Spleen (tissue), 11 donors: ENCODE measurements around the gene FAM193A. TPM values are rescaled to one million over a fixed set of nuclear protein-coding genes. Genes with fewer than 3 reads are reported as not detected.

Source experiments
- DNase-seq: peaks from one replicate; pipeline ENCODE4 v3.0.0-alpha.2; 2020
- H3K27ac ChIP-seq, 8 donors: fragments of 200-600 bp; sonication (generic) in 7 of 8; 1 replicate in 4 of 8; 2 replicates in 4 of 8; pipeline versions ENCODE4 v1.5.0 to v1.8.0; 2016 to 2021; ENCODE audit warnings: inconsistent platforms in 4 of 8, mild to moderate bottlenecking in 4 of 8, moderate library complexity in 1 of 8
- H3K27me3 ChIP-seq, 7 donors: fragments of 200-600 bp; sonication (generic) in 6 of 7; replicated peaks in 1 of 7; 1 replicate in 4 of 7; 2 replicates in 3 of 7; pipeline versions ENCODE4 v1.5.0 to v1.8.0; 2016 to 2021; ENCODE audit warnings: inconsistent platforms in 3 of 7, mild to moderate bottlenecking in 1 of 7
- H3K36me3 ChIP-seq, 6 donors: fragments of 200-600 bp; sonication (generic) in 5 of 6; 1 replicate in 4 of 6; 2 replicates in 2 of 6; pipeline versions ENCODE4 v1.5.0 to v1.8.0; 2016 to 2021; ENCODE audit warnings: inconsistent platforms in 2 of 6
- H3K4me1 ChIP-seq, 6 donors: fragments of 200-600 bp; sonication (generic) in 5 of 6; 1 replicate in 3 of 6; 2 replicates in 3 of 6; pipeline versions ENCODE4 v1.5.0 to v1.8.0; 2016 to 2021; ENCODE audit warnings: inconsistent platforms in 3 of 6
- H3K4me3 ChIP-seq, 8 donors: fragments of 200-600 bp; sonication (generic) in 7 of 8; 1 replicate in 4 of 8; 2 replicates in 4 of 8; pipeline versions ENCODE4 v1.5.0 to v1.8.0; 2016 to 2021; ENCODE audit warnings: inconsistent platforms in 4 of 8, mild to moderate bottlenecking in 4 of 8, moderate library complexity in 2 of 8
- H3K9me3 ChIP-seq, 8 donors: fragments of 200-600 bp; sonication (generic) in 7 of 8; 1 replicate in 4 of 8; 2 replicates in 4 of 8; pipeline versions ENCODE4 v1.5.0 to v1.8.0; 2016 to 2021; ENCODE audit warnings: inconsistent platforms in 4 of 8
- CTCF ChIP-seq, 11 experiments: fragments of 200-600 bp in 7 of 11; fragments of 450-650 bp in 4 of 11; sonication (generic) in 4 of 11; IDR thresholded peaks in 8 of 11; conservative IDR thresholded peaks in 3 of 11; 1 replicate in 7 of 11; 2 replicates in 4 of 11; pipeline versions ENCODE4 v1.4.0 to v1.8.0; 2016 to 2021; ENCODE audit warnings: antibody characterized with exemption in 11 of 11, inconsistent platforms in 4 of 11, mild to moderate bottlenecking in 1 of 11
- POLR2A ChIP-seq, 3 donors: fragments of 450-650 bp; IDR thresholded peaks; one replicate each; pipeline ENCODE4 v1.5.1; 2017; ENCODE audit warnings: antibody characterized with exemption in 3 of 3, mild to moderate bottlenecking in 1 of 3
- POLR2AphosphoS5 ChIP-seq, 3 donors: sonication (generic); formaldehyde crosslinking; IDR thresholded peaks; one replicate each; pipeline ENCODE4 v1.5.1; 2017; ENCODE audit warnings: antibody characterized with exemption in 3 of 3
- whole genome bisulfite sequencing, 5 donors: extraction: QIAGEN DNeasy Blood & Tissue Kit in 3 of 5; methylation state at CpG; one replicate each; pipeline versions ENCODE4 v1.1.5 to v1.1.7; 2013 to 2018; 5-methylcytosine and 5-hydroxymethylcytosine counted together
- intact Hi-C: fragments of 100-400 bp; cut with DNase I; formaldehyde crosslinking; loops from one replicate; pipeline ENCODE4 v1.15.0; 2023; ENCODE audit warnings: low total_unique reads
- polyA plus RNA-seq, 3 donors: library from polyadenylated mRNA; stranded (reverse); fragments of 200-250 nt; gene quantifications; one replicate each; pipeline ENCODE4 v1.2.1, GENCODE V29; 2013
- total RNA-seq, 7 donors: library from RNA; depleted of rRNA in 3 of 7; stranded (reverse); fragments of >200 nt in 3 of 7; fragmentation: NEBNext Ultra II Directional in 4 of 7; extraction: Animal tissue kit (Norgen Biotek cat#: 25700) in 4 of 7; gene quantifications; one replicate each; pipeline versions ENCODE4 v1.1.0 to v1.2.1, GENCODE V29; 2016 to 2021
- donor health status: healthy with polysubstance abuse.
- donor health status: DM: no; HTN: no; CAD: no; lungs with moderate emphysema.
- donor health status: DM: no; HTN: no; CAD: no.
- donor health status: Bipolar disorder and iron deficiency.
- donor health status: healthy.
- donor health status: DM: no; HTN: no; CAD: no.
- donor health status: DM: yes; HTN: yes; CAD: no.

The FAM193A gene
- total and polyA plus RNA-seq, 10 donors: 6.2 to 37.7 (median 31.6) TPM

- peaks cover 0 to 96% (median 57%) of the 10 kb centered on the region in 6 donors for H3K36me3 ChIP-seq
Observed at GRCh38 chr4:2651546-2651945, 115.1 kb downstream of the FAM193A start.

GRCh38 chr4:2651998-2652397 is 115.6 kb downstream of the FAM193A start:
- Histone ChIP-seq H3K4me1 (peaks cover 0 to 21% (median 0%) of the 10 kb centered on the region in 6 donors), H3K27ac (no peak overlapping the region), H3K4me3 (no peak overlapping the region), H3K36me3 (peaks cover 0 to 96% (median 54%) of the 10 kb centered on the region in 6 donors), H3K9me3 (no peaks in the 10 kb centered on the region), H3K27me3 (no peaks in the 10 kb centered on the region)
- DNase-seq: no peak
- intact Hi-C loops: no loop called here
- WGBS, 5 donors: 52 to 67% (median 61%) methylated on average over 1 to 2 of the region's 2 CpGs
- no peak for TF ChIP-seq POLR2A (IDR thresholded peaks at IDR 0.05)
- TF ChIP-seq CTCF (IDR thresholded peaks at IDR 0.05 in 8 of 11, conservative IDR thresholded peaks at IDR 0.05 in 3 of 11): no peak
- no peak for TF ChIP-seq POLR2AphosphoS5 (IDR thresholded peaks at IDR 0.05)

More at GRCh38 chr4:2651546-2651945, 115.1 kb downstream of the FAM193A start:
- TF ChIP-seq POLR2AphosphoS5 (IDR thresholded peaks at IDR 0.05) (no peak), CTCF (IDR thresholded peaks at IDR 0.05 in 8 of 11, conservative IDR thresholded peaks at IDR 0.05 in 3 of 11) (no peak), POLR2A (IDR thresholded peaks at IDR 0.05) (no peak)
- no peak for DNase-seq
- Histone ChIP-seq H3K4me3 (no peak overlapping the region), H3K9me3 (no peaks in the 10 kb centered on the region), H3K27ac (no peak overlapping the region), H3K27me3 (no peaks in the 10 kb centered on the region), H3K4me1 (peaks cover 0 to 21% (median 0%) of the 10 kb centered on the region in 6 donors)
- intact Hi-C loops: no loop called here
- WGBS, 5 donors: 88 to 100% (median 94%) methylated on average over 10 of the region's 10 CpGs

GRCh38 chr4:2652415-2653160 is 116.1 kb downstream of the FAM193A start:
- Histone ChIP-seq H3K4me3 (no peak overlapping the region), H3K36me3 (peaks cover 0 to 96% (median 48%) of the 10 kb centered on the region in 6 donors), H3K9me3 (no peaks in the 10 kb centered on the region), H3K4me1 (peaks cover 0 to 21% (median 0%) of the 10 kb centered on the region in 6 donors), H3K27me3 (no peaks in the 10 kb centered on the region), H3K27ac (no peak overlapping the region)
- WGBS, 5 donors: 56 to 64% (median 62%) methylated on average over 14 of the region's 14 CpGs
- TF ChIP-seq POLR2AphosphoS5 (IDR thresholded peaks at IDR 0.05): no peak
- TF ChIP-seq POLR2A (IDR thresholded peaks at IDR 0.05): no peak
- TF ChIP-seq CTCF (IDR thresholded peaks at IDR 0.05 in 8 of 11, conservative IDR thresholded peaks at IDR 0.05 in 3 of 11): no peak
- DNase-seq: no peak
- intact Hi-C loops: no loop called here

- H3K36me3 ChIP-seq: peaks cover 0 to 100% (median 74%) of the 10 kb centered on the region in 6 donors
- intact Hi-C loops: no loop called here
- H3K4me1 ChIP-seq: peaks cover 0 to 5% (median 0%) of the 10 kb centered on the region in 6 donors
- TF ChIP-seq POLR2A (IDR thresholded peaks at IDR 0.05): no peak
- TF ChIP-seq CTCF (IDR thresholded peaks at IDR 0.05 in 8 of 11, conservative IDR thresholded peaks at IDR 0.05 in 3 of 11): no peak
- no peak for TF ChIP-seq POLR2AphosphoS5 (IDR thresholded peaks at IDR 0.05)
- no peak overlapping the region for H3K4me3 ChIP-seq
- no peaks in the 10 kb centered on the region for H3K9me3 ChIP-seq
- DNase-seq: no peak
- H3K27me3 ChIP-seq: no peaks in the 10 kb centered on the region
- peak overlapping the region in 2 of 8 donors; percentile 10 to 28 for H3K27ac ChIP-seq
- WGBS, 5 donors: 84 to 92% (median 86%) methylated on average over 8 of the region's 8 CpGs
Observed at GRCh38 chr4:2660596-2661211, 124.3 kb downstream of the FAM193A start.
